Measurements from ENCODE around the gene GSE1.

DNA sequence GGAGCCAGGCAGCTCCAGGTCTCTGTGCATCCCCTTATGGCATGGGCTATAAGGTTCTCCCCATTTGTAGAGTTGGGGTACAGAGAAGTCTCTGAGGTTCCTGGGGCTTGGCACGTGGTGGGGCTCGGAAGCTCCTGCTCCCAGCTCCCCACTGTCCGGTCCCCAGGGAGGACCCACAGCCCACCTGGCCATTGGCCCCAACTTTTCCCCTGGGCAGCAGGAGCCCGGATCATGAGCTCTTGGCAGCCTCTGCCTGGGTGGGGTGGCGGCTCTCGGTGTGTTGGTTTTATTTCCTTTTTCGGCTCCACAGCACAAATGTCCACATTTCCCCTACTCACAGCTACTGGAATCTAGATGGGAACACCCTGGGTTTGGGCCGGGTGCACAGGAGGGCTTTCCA is 30.5 kb downstream of the GSE1 start:
- TF ChIP-seq, protein P1, sequence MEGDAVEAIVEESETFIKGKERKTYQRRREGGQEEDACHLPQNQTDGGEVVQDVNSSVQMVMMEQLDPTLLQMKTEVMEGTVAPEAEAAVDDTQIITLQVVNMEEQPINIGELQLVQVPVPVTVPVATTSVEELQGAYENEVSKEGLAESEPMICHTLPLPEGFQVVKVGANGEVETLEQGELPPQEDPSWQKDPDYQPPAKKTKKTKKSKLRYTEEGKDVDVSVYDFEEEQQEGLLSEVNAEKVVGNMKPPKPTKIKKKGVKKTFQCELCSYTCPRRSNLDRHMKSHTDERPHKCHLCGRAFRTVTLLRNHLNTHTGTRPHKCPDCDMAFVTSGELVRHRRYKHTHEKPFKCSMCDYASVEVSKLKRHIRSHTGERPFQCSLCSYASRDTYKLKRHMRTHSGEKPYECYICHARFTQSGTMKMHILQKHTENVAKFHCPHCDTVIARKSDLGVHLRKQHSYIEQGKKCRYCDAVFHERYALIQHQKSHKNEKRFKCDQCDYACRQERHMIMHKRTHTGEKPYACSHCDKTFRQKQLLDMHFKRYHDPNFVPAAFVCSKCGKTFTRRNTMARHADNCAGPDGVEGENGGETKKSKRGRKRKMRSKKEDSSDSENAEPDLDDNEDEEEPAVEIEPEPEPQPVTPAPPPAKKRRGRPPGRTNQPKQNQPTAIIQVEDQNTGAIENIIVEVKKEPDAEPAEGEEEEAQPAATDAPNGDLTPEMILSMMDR (IDR thresholded peaks at IDR 0.05; ENCODE audit: poor library complexity): no peak
- no peak for TF ChIP-seq EZH2phosphoT487 (IDR thresholded peaks at IDR 0.05; ENCODE audit: low read depth, severe bottlenecking, unreplicated experiment)
